Spleen (tissue), 7 donors: ENCODE measurements around the gene IFI27L2.

Experiments
- CTCF ChIP-seq, 11 experiments: fragments of 200-600 bp in 7 of 11; fragments of 450-650 bp in 4 of 11; sonication (generic) in 4 of 11; IDR thresholded peaks in 8 of 11; conservative IDR thresholded peaks in 3 of 11; 1 replicate in 7 of 11; 2 replicates in 4 of 11; pipeline versions ENCODE4 v1.4.0 to v1.8.0; 2016 to 2021; ENCODE audit warnings: antibody characterized with exemption in 11 of 11, inconsistent platforms in 4 of 11, mild to moderate bottlenecking in 1 of 11
- POLR2A ChIP-seq, 3 donors: fragments of 450-650 bp; IDR thresholded peaks; one replicate each; pipeline ENCODE4 v1.5.1; 2017; ENCODE audit warnings: antibody characterized with exemption in 3 of 3, mild to moderate bottlenecking in 1 of 3
- POLR2AphosphoS5 ChIP-seq, 3 donors: sonication (generic); formaldehyde crosslinking; IDR thresholded peaks; one replicate each; pipeline ENCODE4 v1.5.1; 2017; ENCODE audit warnings: antibody characterized with exemption in 3 of 3
- donor health status: DM: no; HTN: no; CAD: no; lungs with moderate emphysema.
- donor health status: DM: no; HTN: no; CAD: no.
- donor health status: DM: no; HTN: no; CAD: no.

DNA sequence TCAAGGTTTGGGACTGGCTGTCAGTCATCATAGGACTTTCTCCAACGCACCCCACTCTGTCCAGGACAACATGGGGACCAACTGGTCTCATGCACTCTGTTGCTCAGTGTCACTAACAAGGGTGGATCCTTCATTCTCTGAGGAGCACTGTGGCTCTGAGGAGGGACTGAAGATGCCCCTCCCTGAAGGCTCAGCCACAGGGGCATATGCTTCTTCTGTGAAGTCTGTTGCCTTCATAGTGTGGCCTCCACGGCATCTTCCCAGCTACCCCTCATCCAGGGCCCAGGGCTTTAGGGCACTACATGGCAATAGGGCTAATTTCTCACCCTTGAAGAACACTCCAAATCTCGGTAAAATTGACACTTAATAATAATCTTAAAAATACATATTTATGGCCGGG lies 14.3 kb upstream of the IFI27L2 start:
- TF ChIP-seq CTCF (IDR thresholded peaks at IDR 0.05 in 8 of 11, conservative IDR thresholded peaks at IDR 0.05 in 3 of 11): no peak
- TF ChIP-seq POLR2AphosphoS5 (IDR thresholded peaks at IDR 0.05): no peak
- no peak for TF ChIP-seq POLR2A (IDR thresholded peaks at IDR 0.05)
